GM21825 (cell line): ENCODE results near the gene CCBE1.
"Not testable (repeated sequence)": the region's sequence is repeated elsewhere in the genome, so short reads cannot be mapped to it uniquely, and the experiment has no call there.

Experiments
- ATAC-seq: cut with Tn5 transposase; IDR thresholded peaks from one replicate; pipeline ENCODE4 v1.9.1; 2021; ENCODE audit warnings: mild to moderate bottlenecking, moderate library complexity; ENCODE audit not compliant: unreplicated experiment

The CCBE1 gene

GRCh38 chr18:59550174-59550516 lies 147.1 kb downstream of the CCBE1 start:
- ATAC-seq, result no peak

- ATAC-seq, result no peak
Observed at GRCh38 chr18:59549503-59550173, 147.6 kb downstream of the CCBE1 start.

GRCh38 chr18:59547581-59548182 lies 149.5 kb downstream of the CCBE1 start:
- ATAC-seq, result no peak

GRCh38 chr18:59546188-59546587 lies 151.0 kb downstream of the CCBE1 start:
- ATAC-seq, result no peak

GRCh38 chr18:59540780-59541179 lies 156.4 kb downstream of the CCBE1 start:
- ATAC-seq, result no peak

- no peak for ATAC-seq
Observed at GRCh38 chr18:59540346-59540745, 156.9 kb downstream of the CCBE1 start.

GRCh38 chr18:59539108-59539507 lies 158.1 kb downstream of the CCBE1 start:
- no peak for ATAC-seq

GRCh38 chr18:59537579-59537978 lies 159.6 kb downstream of the CCBE1 start:
- no peak for ATAC-seq

- ATAC-seq, result no peak
Observed at GRCh38 chr18:59536166-59536565, 161.1 kb downstream of the CCBE1 start.

- no peak for ATAC-seq
Observed at GRCh38 chr18:59535055-59535454, 162.2 kb downstream of the CCBE1 start.

GRCh38 chr18:59528866-59529265 lies 168.4 kb downstream of the CCBE1 start:
- ATAC-seq, result no peak

- ATAC-seq, result no peak
Observed at GRCh38 chr18:59520562-59521355, 176.5 kb downstream of the CCBE1 start.

- no peak for ATAC-seq
Observed at GRCh38 chr18:59518705-59519104, 178.5 kb downstream of the CCBE1 start.

- ATAC-seq, result no peak
Observed at GRCh38 chr18:59517446-59518165, 179.6 kb downstream of the CCBE1 start.

- no peak for ATAC-seq
Observed at GRCh38 chr18:59516356-59517155, 180.7 kb downstream of the CCBE1 start.

- ATAC-seq, result not testable (repeated sequence)
Observed at GRCh38 chr18:59515956-59516355, 181.3 kb downstream of the CCBE1 start.

GRCh38 chr18:59515147-59515546 lies 182.1 kb downstream of the CCBE1 start:
- no peak for ATAC-seq

GRCh38 chr18:59514203-59514602 lies 183.0 kb downstream of the CCBE1 start:
- no peak for ATAC-seq

- no peak for ATAC-seq
Observed at GRCh38 chr18:59512025-59512755, 185.0 kb downstream of the CCBE1 start.
